Measurements from ENCODE around the gene NYAP2. TPM values are rescaled to one million over a fixed set of nuclear protein-coding genes. Genes with fewer than 3 reads are reported as not detected.

Gene NYAP2
- total RNA-seq, 1 donor from 2014 or later = 0.14 TPM

DNA sequence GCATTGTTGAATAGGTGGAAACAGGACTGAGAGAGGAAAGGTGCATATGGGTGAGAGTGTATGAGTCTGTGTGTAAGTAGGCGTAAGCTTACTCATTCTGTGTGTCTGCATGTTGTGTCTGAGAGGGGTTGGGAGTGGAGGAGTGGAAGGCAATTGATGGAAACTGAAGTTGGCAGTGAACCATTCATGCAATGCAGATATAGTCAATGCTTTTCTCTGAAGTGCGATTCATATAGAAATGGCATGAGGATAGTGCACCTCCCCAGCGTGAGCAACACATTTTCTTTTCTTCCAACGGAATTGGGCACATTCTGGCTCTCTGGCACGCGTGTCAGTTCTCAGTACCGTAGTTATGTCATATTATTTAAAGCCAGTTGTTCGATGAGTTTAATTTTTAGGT lies 250.5 kb downstream of the NYAP2 start:
- Histone ChIP-seq H3K36me3 (ENCODE audit: insufficient read depth, low read length) (no peaks in the 10 kb centered on the region), H3K9me3 (ENCODE audit: insufficient read depth, low read depth, low read length) (no peaks in the 10 kb centered on the region), H3K27ac (ENCODE audit: low read depth, low read length) (no peak overlapping the region), H2AFZ (ENCODE audit: low read depth, low read length) (no peak overlapping the region), H3K4me3 (ENCODE audit: insufficient read depth, low read depth, low read length) (no peak overlapping the region), H3K9ac (ENCODE audit: low read length) (no peak overlapping the region), H3K4me1 (ENCODE audit: insufficient read depth, low read length) (no peaks in the 10 kb centered on the region), H3K27me3 (ENCODE audit: insufficient read depth, low read length) (no peaks in the 10 kb centered on the region), H3K4me2 (ENCODE audit: low read length) (no peak overlapping the region), H4K20me1 (ENCODE audit: insufficient read depth, low read length) (no peaks in the 10 kb centered on the region), H3K79me2 (ENCODE audit: insufficient read depth, low read length) (no peaks in the 10 kb centered on the region)
- H3K27ac Mint-ChIP-seq (ENCODE audit: unreplicated experiment) = no peak overlapping the region
- no peaks in the 10 kb centered on the region for H3K36me3 Mint-ChIP-seq (ENCODE audit: low read depth, unreplicated experiment)
- H3K27me3 Mint-ChIP-seq (ENCODE audit: low read depth, unreplicated experiment) = no peaks in the 10 kb centered on the region
- no peak overlapping the region for H3K4me3 Mint-ChIP-seq (ENCODE audit: unreplicated experiment)
- H3K4me1 Mint-ChIP-seq (ENCODE audit: low read depth, unreplicated experiment) = no peaks in the 10 kb centered on the region
- TF ChIP-seq, protein P1, sequence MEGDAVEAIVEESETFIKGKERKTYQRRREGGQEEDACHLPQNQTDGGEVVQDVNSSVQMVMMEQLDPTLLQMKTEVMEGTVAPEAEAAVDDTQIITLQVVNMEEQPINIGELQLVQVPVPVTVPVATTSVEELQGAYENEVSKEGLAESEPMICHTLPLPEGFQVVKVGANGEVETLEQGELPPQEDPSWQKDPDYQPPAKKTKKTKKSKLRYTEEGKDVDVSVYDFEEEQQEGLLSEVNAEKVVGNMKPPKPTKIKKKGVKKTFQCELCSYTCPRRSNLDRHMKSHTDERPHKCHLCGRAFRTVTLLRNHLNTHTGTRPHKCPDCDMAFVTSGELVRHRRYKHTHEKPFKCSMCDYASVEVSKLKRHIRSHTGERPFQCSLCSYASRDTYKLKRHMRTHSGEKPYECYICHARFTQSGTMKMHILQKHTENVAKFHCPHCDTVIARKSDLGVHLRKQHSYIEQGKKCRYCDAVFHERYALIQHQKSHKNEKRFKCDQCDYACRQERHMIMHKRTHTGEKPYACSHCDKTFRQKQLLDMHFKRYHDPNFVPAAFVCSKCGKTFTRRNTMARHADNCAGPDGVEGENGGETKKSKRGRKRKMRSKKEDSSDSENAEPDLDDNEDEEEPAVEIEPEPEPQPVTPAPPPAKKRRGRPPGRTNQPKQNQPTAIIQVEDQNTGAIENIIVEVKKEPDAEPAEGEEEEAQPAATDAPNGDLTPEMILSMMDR (IDR thresholded peaks at IDR 0.05; ENCODE audit: insufficient read depth, low read depth, low read length) = no peak
- TF ChIP-seq EZH2 (IDR thresholded peaks at IDR 0.05; ENCODE audit: insufficient read depth, low read length) = no peak
- H3K9me3 Mint-ChIP-seq (ENCODE audit: unreplicated experiment) = peaks cover 2% of the 10 kb centered on the region
- FAIRE-seq (no peak), DNase-seq (ENCODE audit: low read depth) (no peak)

DNA sequence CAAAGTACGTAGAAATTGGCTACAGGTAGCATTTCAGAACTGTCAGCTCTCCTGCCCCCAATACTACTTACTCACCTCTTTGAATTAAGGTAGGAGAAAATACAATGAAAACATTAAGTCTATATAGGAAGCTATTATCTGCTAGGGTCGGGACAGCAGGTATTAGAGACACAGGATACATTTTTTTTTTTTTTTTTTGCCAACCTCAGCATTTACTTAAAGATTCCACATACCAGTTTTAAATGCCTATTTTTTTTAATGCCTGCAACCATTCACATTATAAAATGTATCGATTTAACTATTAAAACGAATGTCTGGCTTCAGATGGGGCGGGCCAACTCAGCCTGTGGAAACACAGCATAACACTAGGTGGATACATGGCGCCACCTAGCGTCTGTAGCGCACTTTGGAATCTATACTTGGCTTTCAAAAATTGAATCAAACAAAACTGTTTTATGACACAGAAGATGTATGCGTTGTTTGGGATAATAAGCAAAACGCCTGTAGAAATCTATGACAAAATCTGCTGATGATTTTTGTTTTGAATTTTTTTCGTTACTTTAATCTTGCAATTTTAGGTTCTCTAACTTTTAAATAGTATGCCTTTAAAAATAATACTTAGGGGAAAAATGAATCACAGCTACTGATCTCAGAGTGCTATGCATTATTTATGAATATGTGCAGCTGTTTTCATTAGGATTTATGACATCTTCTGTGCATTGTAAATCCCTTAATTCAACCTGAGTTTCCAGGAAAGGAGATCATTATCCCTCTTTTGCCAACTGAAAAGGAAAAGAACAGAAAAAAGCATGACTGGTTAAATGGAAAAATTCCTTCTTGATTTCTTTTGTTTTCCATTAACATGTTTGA lies 261.0 kb downstream of the NYAP2 start:
- Histone ChIP-seq H3K9me3 (ENCODE audit: insufficient read depth, low read depth, low read length) (no peaks in the 10 kb centered on the region), H3K27me3 (ENCODE audit: insufficient read depth, low read length) (peaks cover 3% of the 10 kb centered on the region), H3K4me2 (ENCODE audit: low read length) (no peak overlapping the region), H2AFZ (ENCODE audit: low read depth, low read length) (no peak overlapping the region), H3K4me3 (ENCODE audit: insufficient read depth, low read depth, low read length) (no peak overlapping the region), H3K9ac (ENCODE audit: low read length) (no peak overlapping the region), H3K36me3 (ENCODE audit: insufficient read depth, low read length) (no peaks in the 10 kb centered on the region), H3K27ac (ENCODE audit: low read depth, low read length) (no peak overlapping the region), H4K20me1 (ENCODE audit: insufficient read depth, low read length) (no peaks in the 10 kb centered on the region), H3K4me1 (ENCODE audit: insufficient read depth, low read length) (no peaks in the 10 kb centered on the region), H3K79me2 (ENCODE audit: insufficient read depth, low read length) (no peaks in the 10 kb centered on the region)
- peak; percentile 17 for DNase-seq (ENCODE audit: low read depth)
- Mint-ChIP-seq H3K27ac (ENCODE audit: unreplicated experiment) (no peak overlapping the region), H3K9me3 (ENCODE audit: unreplicated experiment) (no peaks in the 10 kb centered on the region), H3K4me1 (ENCODE audit: low read depth, unreplicated experiment) (peaks cover 3% of the 10 kb centered on the region), H3K27me3 (ENCODE audit: low read depth, unreplicated experiment) (no peaks in the 10 kb centered on the region), H3K4me3 (ENCODE audit: unreplicated experiment) (no peak overlapping the region), H3K36me3 (ENCODE audit: low read depth, unreplicated experiment) (no peaks in the 10 kb centered on the region)
- FAIRE-seq = peak; percentile 80
- no peak for TF ChIP-seq EZH2 (IDR thresholded peaks at IDR 0.05; ENCODE audit: insufficient read depth, low read length)
- TF ChIP-seq, protein P1 (IDR thresholded peaks at IDR 0.05; ENCODE audit: insufficient read depth, low read depth, low read length) = peak; percentile 97

DNA sequence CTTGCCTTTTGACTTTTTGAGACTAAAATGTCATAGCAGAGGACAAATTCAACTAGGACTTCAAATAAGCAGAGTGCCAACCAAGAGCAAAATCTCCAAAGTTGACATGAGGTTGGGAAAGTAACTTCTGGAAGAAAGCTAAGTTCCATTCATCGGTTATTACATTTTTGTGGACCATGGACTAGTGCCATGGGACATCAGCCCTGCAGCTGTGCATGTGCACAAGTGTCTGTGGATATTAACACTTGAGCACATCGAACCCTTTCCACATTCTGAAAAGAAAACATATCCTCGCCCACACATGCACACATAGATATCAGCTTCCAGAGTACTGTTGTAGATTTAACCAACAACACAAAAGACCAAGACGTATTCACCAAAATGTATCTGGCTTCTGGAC lies 262.6 kb downstream of the NYAP2 start:
- Histone ChIP-seq H4K20me1 (ENCODE audit: insufficient read depth, low read length) (no peaks in the 10 kb centered on the region), H2AFZ (ENCODE audit: low read depth, low read length) (no peak overlapping the region), H3K4me3 (ENCODE audit: insufficient read depth, low read depth, low read length) (no peak overlapping the region), H3K27me3 (ENCODE audit: insufficient read depth, low read length) (peaks cover 3% of the 10 kb centered on the region), H3K36me3 (ENCODE audit: insufficient read depth, low read length) (no peaks in the 10 kb centered on the region), H3K9ac (ENCODE audit: low read length) (no peak overlapping the region), H3K27ac (ENCODE audit: low read depth, low read length) (no peak overlapping the region), H3K79me2 (ENCODE audit: insufficient read depth, low read length) (no peaks in the 10 kb centered on the region), H3K4me2 (ENCODE audit: low read length) (no peak overlapping the region), H3K4me1 (ENCODE audit: insufficient read depth, low read length) (no peaks in the 10 kb centered on the region), H3K9me3 (ENCODE audit: insufficient read depth, low read depth, low read length) (no peaks in the 10 kb centered on the region)
- Mint-ChIP-seq H3K27ac (ENCODE audit: unreplicated experiment) (no peak overlapping the region), H3K9me3 (ENCODE audit: unreplicated experiment) (no peaks in the 10 kb centered on the region), H3K4me1 (ENCODE audit: low read depth, unreplicated experiment) (peaks cover 3% of the 10 kb centered on the region), H3K4me3 (ENCODE audit: unreplicated experiment) (no peak overlapping the region), H3K36me3 (ENCODE audit: low read depth, unreplicated experiment) (no peaks in the 10 kb centered on the region), H3K27me3 (ENCODE audit: low read depth, unreplicated experiment) (no peaks in the 10 kb centered on the region)
- DNase-seq (ENCODE audit: low read depth) (no peak), FAIRE-seq (no peak)
- no peak for TF ChIP-seq EZH2 (IDR thresholded peaks at IDR 0.05; ENCODE audit: insufficient read depth, low read length)
- TF ChIP-seq, protein P1 (IDR thresholded peaks at IDR 0.05; ENCODE audit: insufficient read depth, low read depth, low read length) = no peak
